Esophagus squamous epithelium (tissue), 5 donors: Measurements from ENCODE around the gene DCD. TPM values are rescaled to one million over a fixed set of nuclear protein-coding genes. Genes with fewer than 3 reads are reported as not detected.

ENCODE experiments used
- DNase-seq: peaks from one replicate; lab custom pipeline; 2025; lab: John Stamatoyannopoulos, UW
- H3K27ac ChIP-seq, 4 donors: fragments of 200-600 bp; sonication (generic); one replicate each; pipeline ENCODE4 v1.5.1; 2016 to 2019; ENCODE audit warnings: mild to moderate bottlenecking in 1 of 4
- H3K27me3 ChIP-seq, 4 donors: fragments of 200-600 bp; sonication (generic); 1 replicate in 3 of 4; 2 replicates in 1 of 4; pipeline versions ENCODE4 v1.5.1 to v1.6.0; 2017 to 2021; ENCODE audit warnings: antibody characterized with exemption in 1 of 4
- H3K36me3 ChIP-seq, 3 donors: fragments of 200-600 bp; sonication (generic); one replicate each; pipeline ENCODE4 v1.5.1; 2016 to 2019
- H3K4me1 ChIP-seq, 3 donors: fragments of 200-600 bp; sonication (generic); one replicate each; pipeline ENCODE4 v1.5.1; 2017 to 2019
- H3K4me3 ChIP-seq, 4 donors: fragments of 200-600 bp; sonication (generic); 1 replicate in 3 of 4; 2 replicates in 1 of 4; pipeline ENCODE4 v1.5.1; 2016 to 2019; ENCODE audit warnings: mild to moderate bottlenecking in 2 of 4, moderate library complexity in 1 of 4
- H3K9me3 ChIP-seq, 3 donors: fragments of 200-600 bp; sonication (generic); one replicate each; pipeline ENCODE4 v1.5.1; 2016 to 2019
- CTCF ChIP-seq, 6 experiments: fragments of 450-650 bp in 4 of 6; fragments of 200-600 bp in 2 of 6; sonication (generic) in 2 of 6; IDR thresholded peaks; one replicate each; pipeline ENCODE4 v1.5.1; 2016 to 2019; ENCODE audit warnings: antibody characterized with exemption in 6 of 6, mild to moderate bottlenecking in 4 of 6, moderate library complexity in 4 of 6
- POLR2A ChIP-seq, 4 donors: fragments of 450-650 bp; IDR thresholded peaks; one replicate each; pipeline ENCODE4 v1.6.1; 2017; ENCODE audit warnings: antibody characterized with exemption in 4 of 4, mild to moderate bottlenecking in 4 of 4, moderate library complexity in 3 of 4
- WGBS, 2 donors: methylation state at CpG; one replicate each; pipeline ENCODE4 v1.1.5; 2018; 5-methylcytosine and 5-hydroxymethylcytosine counted together
- intact Hi-C: fragments of 100-400 bp; cut with DNase I; formaldehyde crosslinking; loops from one replicate; pipeline ENCODE4 v1.15.0; 2022
- total RNA-seq, 4 donors: library from RNA; depleted of rRNA; stranded (reverse); fragments of >200 nt; gene quantifications; one replicate each; pipeline ENCODE4 v1.1.0, GENCODE V29; 2016
- donor health status: DM: yes; HTN: yes; CAD: no.

The DCD gene
- total RNA-seq, 4 donors from 2014 or later, result not detected

GRCh38 chr12:54612225-54612750, 35.9 kb downstream of the DCD start:
- H3K4me3 ChIP-seq, result no peak overlapping the region
- no peak overlapping the region for H3K27ac ChIP-seq
- no peaks in the 10 kb centered on the region for H3K4me1 ChIP-seq
- intact Hi-C loops, result no loop called here
- 37 to 86% methylated on average over 1 of the region's 1 CpG for WGBS, 2 donors
- H3K27me3 ChIP-seq, result peaks cover 0 to 47% (median 0%) of the 10 kb centered on the region in 4 donors
- no peaks in the 10 kb centered on the region for H3K9me3 ChIP-seq
- DNase-seq, result no peak
- TF ChIP-seq POLR2A (IDR thresholded peaks at IDR 0.05) (no peak), CTCF (IDR thresholded peaks at IDR 0.05) (no peak)
- H3K36me3 ChIP-seq, result no peaks in the 10 kb centered on the region

GRCh38 chr12:54611715-54612149, 36.4 kb downstream of the DCD start:
- Histone ChIP-seq H3K4me1 (no peaks in the 10 kb centered on the region), H3K36me3 (no peaks in the 10 kb centered on the region), H3K4me3 (no peak overlapping the region), H3K27me3 (peaks cover 0 to 49% (median 0%) of the 10 kb centered on the region in 4 donors), H3K9me3 (no peaks in the 10 kb centered on the region), H3K27ac (no peak overlapping the region)
- DNase-seq, result no peak
- no peak for TF ChIP-seq CTCF (IDR thresholded peaks at IDR 0.05)
- no peak for TF ChIP-seq POLR2A (IDR thresholded peaks at IDR 0.05)
- intact Hi-C loops, result no loop called here
- WGBS, 2 donors, result 43 to 55% methylated on average over 1 to 2 of the region's 3 CpGs

- 64 to 78% methylated on average over 2 of the region's 2 CpGs for WGBS, 2 donors
- Histone ChIP-seq H3K27me3 (peaks cover 0 to 25% (median 0%) of the 10 kb centered on the region in 4 donors), H3K4me3 (no peak overlapping the region), H3K36me3 (no peaks in the 10 kb centered on the region), H3K9me3 (no peaks in the 10 kb centered on the region), H3K27ac (no peak overlapping the region), H3K4me1 (no peaks in the 10 kb centered on the region)
- TF ChIP-seq CTCF (IDR thresholded peaks at IDR 0.05) (no peak), POLR2A (IDR thresholded peaks at IDR 0.05) (no peak)
- intact Hi-C loops, result no loop called here
- no peak for DNase-seq
Observed at GRCh38 chr12:54608769-54609168, 39.4 kb downstream of the DCD start.

GRCh38 chr12:54608156-54608555, 40.0 kb downstream of the DCD start:
- no peaks in the 10 kb centered on the region for H3K9me3 ChIP-seq
- DNase-seq, result no peak
- intact Hi-C loops, result no loop called here
- H3K4me3 ChIP-seq, result no peak overlapping the region
- WGBS, 2 donors, result 36 to 62% methylated on average over 5 to 6 of the region's 6 CpGs
- H3K27me3 ChIP-seq, result peaks cover 0 to 21% (median 0%) of the 10 kb centered on the region in 4 donors
- H3K27ac ChIP-seq, result no peak overlapping the region
- no peaks in the 10 kb centered on the region for H3K36me3 ChIP-seq
- TF ChIP-seq CTCF (IDR thresholded peaks at IDR 0.05) (no peak), POLR2A (IDR thresholded peaks at IDR 0.05) (no peak)
- H3K4me1 ChIP-seq, result no peaks in the 10 kb centered on the region

- intact Hi-C loops, result no loop called here
- DNase-seq, result no peak
- WGBS, 2 donors, result 49 to 60% methylated on average over 2 to 3 of the region's 4 CpGs
Observed at GRCh38 chr12:54606556-54606955, 41.6 kb downstream of the DCD start.

More at GRCh38 chr12:54606556-54606955, 41.6 kb downstream of the DCD start:
- Histone ChIP-seq H3K27ac (no peak overlapping the region), H3K27me3 (peaks cover 0 to 21% (median 0%) of the 10 kb centered on the region in 4 donors), H3K9me3 (no peaks in the 10 kb centered on the region), H3K4me3 (no peak overlapping the region), H3K36me3 (no peaks in the 10 kb centered on the region), H3K4me1 (no peaks in the 10 kb centered on the region)
- TF ChIP-seq CTCF (IDR thresholded peaks at IDR 0.05) (no peak), POLR2A (IDR thresholded peaks at IDR 0.05) (no peak)
